Measurements from ENCODE around the gene TSPAN3.

DNA sequence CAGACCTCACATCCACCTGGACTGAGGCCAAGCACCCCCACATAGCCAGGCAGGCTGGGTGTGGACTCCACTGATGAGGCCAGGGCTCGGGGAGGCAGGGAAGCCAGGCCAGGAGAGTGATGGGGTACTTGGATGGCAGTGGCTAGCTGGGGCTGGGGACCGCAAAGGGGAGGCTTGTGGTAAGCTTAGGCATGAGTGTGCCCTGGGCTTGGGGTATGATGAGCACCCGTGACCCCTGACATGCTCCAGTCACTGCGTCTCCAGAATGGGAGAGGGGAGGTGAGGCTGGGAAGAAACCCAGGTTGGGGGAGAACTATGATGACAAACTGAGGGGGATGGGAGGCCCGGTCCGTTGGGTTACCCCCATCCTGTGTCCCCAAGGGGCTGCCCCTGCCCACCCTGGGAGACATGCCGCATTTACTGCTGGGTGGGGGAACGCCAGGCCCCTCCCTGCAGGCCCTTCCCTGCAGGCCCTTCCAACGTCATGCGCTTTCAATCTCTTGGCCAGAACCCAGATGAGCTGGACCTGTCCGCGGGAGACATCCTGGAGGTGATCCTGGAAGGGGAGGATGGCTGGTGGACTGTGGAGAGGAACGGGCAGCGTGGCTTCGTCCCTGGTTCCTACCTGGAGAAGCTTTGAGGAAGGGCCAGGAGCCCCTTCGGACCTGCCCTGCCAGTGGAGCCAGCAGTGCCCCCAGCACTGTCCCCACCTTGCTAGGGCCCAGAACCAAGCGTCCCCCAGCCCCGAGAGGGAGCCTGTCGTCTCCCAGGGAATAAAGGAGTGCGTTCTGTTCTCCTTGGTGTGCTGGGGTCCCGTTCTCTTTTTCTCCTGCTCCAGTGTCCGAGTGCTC lies 34.1 kb downstream of the TSPAN3 start:
- TF ChIP-seq, protein P1, sequence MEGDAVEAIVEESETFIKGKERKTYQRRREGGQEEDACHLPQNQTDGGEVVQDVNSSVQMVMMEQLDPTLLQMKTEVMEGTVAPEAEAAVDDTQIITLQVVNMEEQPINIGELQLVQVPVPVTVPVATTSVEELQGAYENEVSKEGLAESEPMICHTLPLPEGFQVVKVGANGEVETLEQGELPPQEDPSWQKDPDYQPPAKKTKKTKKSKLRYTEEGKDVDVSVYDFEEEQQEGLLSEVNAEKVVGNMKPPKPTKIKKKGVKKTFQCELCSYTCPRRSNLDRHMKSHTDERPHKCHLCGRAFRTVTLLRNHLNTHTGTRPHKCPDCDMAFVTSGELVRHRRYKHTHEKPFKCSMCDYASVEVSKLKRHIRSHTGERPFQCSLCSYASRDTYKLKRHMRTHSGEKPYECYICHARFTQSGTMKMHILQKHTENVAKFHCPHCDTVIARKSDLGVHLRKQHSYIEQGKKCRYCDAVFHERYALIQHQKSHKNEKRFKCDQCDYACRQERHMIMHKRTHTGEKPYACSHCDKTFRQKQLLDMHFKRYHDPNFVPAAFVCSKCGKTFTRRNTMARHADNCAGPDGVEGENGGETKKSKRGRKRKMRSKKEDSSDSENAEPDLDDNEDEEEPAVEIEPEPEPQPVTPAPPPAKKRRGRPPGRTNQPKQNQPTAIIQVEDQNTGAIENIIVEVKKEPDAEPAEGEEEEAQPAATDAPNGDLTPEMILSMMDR (IDR thresholded peaks at IDR 0.05) = no peak
- TF ChIP-seq EP300 (IDR thresholded peaks at IDR 0.05) (no peak), POLR2AphosphoS5 (IDR thresholded peaks at IDR 0.05) (no peak)

Data from gastroesophageal sphincter (tissue), 3 donors.